DMS153 treated with DMSO at 0.1 percent for 48 hours (cell line): Measurements from ENCODE around the gene PLXNA4.
"Not testable (repeated sequence)": the region's sequence is repeated elsewhere in the genome, so short reads cannot be mapped to it uniquely, and the experiment has no call there.

Experiments
- DNase-seq: peaks from one replicate; lab custom pipeline; 2025; ENCODE audit not compliant: unreplicated experiment; lab: John Stamatoyannopoulos, UW

Gene PLXNA4

DNA sequence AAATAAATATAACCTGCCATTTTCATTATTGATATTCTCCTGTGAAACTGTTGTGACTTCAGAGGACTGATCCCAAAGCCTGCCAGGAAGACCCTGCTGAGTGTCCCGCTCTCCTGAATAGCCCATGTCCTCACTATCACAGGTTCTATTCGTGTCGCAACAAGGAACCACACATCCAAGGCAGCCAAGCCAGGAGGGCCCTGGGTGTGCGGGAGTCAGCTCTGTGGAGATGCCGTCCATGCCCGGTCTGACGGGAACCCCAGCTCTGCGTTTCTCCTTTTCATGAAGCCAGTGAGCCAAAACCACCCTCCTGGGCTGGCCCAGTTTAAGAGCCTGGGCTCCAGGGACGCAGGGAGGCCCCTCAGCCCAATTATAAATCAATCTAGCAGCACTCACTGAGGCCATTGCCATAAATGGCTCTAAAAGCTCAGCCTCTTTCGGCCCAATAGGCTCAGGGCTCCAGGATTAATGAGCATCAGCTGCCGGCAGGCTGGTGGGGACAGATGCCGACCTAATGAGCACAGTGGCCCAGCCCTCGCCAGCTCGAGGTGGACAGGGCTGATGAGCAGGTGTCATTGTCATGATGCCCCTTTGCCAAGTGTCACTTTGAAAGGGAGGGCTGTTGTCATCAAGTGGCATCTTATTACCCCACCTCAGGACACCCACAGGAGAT is 177.9 kb downstream of the PLXNA4 start:
- DNase-seq, result no peak

DNA sequence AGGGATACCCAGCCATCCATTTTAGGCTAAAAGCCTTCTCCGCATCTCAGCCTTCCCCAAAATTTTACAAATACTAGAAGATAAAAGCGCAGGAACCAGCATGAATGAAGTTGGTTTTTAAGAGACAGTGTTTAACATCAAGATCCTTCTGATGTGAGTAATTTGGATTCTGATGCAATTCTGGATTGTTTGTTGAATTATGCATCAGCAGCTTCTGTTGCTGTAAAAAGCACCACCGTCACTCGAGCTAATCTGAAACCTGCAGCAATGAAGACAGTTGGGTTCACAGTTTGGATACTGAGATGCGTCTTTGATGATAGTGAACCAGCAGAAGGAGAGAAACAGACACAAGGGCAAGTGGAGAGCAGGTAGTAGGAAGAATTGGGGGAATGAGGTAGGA is 179.2 kb downstream of the PLXNA4 start:
- DNase-seq, result no peak

DNA sequence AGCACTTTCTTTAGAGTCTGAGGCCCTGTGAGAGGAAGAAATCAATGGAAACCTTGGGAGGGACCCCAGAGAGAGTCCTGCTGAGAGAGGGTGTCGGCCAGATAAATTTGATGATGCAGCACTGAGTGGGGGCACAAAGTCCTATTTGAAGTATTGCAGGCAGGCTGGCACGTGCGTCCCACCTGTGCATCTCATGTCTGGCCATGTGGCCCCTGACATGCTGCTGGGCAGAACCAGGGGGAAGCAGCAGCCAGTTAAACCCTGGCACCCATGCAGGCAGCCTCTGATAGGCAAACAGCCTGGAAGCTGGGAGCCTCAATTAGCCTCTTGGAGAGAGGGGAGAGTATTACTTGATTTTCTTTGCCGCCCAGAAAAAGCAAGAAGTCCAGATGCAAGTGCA is 180.9 kb downstream of the PLXNA4 start:
- no peak for DNase-seq

DNA sequence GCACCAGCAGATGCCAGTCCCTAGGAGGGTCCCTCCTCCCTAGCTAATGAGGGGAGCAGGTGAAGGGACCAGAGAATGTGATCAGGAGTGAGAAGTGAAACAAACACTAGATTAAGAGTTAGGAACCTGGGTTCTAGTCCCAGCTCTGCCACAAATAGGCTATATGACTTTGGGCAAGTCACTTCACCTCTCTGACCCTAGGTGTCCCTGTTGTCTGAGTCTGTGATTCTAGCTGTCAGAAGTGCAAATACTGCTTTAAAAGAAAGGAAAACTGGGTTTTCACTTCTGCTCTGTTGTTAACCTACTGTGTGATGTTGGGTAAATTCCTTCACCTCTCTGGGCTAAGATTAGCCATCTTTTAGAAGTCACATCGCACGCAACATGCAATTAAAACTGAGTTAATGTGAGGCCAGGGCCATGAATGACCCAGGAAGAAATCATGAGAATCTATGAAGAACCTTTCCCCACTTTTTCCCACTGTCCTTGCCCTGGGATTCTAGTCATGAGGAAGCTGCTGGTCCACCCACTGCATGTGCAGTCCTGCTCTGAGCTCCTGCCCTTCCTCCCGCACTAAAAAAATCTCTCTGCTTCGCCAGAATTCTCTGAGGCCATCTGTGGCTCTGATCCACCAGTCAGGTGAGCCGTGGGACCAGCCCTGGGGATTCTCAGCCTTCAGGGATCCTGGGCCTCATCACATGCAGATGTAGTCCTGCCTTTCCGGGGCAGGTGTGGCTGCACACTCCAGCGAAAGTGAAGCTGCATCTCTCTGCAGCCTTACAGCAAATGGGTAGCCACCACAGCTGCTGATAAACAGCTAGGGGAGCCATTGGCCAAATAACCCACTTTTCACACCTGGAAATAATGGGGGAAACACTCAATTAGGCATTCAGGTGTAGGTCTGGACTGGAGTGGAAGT is 181.7 kb downstream of the PLXNA4 start:
- no peak for DNase-seq

GRCh38 chr7:132393789-132394261 is 182.4 kb downstream of the PLXNA4 start:
- no peak for DNase-seq

- no peak for DNase-seq
These were observed 183.6 kb downstream of the PLXNA4 start for GRCh38 chr7:132392713-132393112.

DNA sequence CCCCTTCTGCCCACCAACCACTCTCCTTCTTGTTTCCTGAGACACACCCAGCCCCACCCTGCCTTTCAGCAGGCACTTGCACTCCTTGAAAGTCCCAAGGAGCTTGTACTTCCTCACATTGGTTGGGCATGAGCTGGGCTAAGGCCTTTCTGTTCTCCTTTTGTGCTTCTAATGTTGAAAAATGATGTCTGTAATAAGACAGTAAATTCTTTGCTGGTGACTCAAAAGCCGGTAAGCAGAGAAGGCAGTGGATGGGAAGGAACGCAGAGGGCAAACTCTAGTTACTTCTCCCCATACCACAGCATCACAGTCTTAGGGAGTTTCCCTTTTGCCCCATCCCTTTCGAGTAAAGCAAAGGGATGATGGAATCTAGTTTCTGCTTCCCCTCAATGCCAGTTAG is 185.6 kb downstream of the PLXNA4 start:
- no peak for DNase-seq

- not testable (repeated sequence) for DNase-seq
These were observed 186.2 kb downstream of the PLXNA4 start for GRCh38 chr7:132390049-132390448.

DNA sequence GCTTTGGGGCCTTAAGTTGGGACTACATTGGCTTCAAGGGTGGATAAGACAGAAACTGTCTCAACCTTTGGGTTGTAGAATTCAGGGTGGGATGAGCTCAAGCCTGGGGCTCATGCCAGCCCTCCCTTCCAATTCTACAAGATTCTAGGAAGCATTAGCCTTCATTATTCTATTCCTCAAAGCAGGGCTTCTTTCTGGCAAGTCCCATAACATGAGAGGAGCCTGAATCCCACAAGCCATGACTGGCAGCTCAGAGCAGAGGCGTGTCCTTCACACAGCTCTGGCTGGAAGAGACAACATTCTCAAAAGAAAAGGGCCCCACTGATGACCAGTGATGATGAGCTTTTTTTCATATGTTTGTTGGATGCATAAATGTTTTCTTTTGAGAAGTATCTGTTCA is 187.6 kb downstream of the PLXNA4 start:
- DNase-seq, result no peak

DNA sequence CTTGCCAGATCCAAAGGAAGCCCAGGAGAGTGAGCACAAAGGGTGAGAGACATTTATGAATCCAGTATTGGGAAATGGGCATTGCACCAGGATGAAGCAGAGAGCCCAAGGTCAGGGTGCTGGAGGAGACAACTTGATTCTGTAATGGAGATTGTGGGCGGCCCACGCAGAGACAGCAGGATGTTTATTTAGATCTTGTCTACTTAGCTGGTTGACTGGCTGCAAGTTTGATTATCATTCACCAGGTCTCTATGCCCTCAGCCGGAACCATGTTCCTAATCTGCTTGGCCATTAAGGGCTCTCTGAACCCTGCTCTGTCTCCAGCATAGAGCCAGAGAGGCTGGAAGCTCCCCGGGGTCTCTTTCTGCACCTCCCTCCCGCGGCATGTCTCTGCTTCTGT is 188.7 kb downstream of the PLXNA4 start:
- no peak for DNase-seq

DNA sequence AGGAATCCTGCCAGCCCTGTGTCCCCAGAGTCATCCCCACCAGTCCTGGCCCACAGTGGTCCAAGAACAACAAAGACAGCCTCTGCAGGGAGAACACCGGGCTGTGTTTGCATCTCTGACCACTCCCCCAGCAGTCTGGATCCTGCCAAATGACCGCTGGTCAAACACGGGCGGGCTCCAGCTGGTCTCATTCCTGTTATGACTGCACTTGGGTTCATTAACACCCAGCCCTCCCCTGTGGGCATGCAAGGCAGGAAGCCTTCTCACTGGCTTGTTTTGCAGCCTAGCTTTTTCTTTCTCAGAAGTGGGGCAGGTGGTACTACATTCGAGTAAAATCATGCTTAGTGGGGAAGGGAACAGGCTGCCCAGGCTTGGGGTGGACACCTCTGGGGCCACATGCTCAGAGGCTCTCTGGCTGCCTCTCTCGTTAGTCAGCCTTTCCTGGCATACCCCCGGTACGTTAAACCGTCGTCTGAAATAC is 190.0 kb downstream of the PLXNA4 start:
- peak; percentile 8 for DNase-seq

DNA sequence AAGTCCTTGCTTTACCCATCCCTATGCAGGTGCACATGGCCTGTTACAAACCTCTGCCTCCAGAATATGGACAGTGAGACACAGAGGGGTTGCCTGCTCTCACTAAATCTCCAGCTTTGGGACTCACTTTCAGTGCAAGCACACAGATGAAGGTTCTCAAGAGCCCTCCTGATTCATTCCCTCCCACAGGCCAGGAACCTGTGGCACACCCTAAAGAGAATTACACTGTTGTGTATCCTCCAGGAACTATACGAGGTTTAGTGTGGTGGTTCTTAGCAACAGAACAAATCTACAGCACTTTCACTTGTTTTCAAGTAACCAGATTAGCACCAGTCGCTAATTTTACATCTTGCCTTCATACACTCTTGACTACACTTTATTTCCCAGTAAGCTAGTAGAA is 192.3 kb downstream of the PLXNA4 start:
- no peak for DNase-seq

DNA sequence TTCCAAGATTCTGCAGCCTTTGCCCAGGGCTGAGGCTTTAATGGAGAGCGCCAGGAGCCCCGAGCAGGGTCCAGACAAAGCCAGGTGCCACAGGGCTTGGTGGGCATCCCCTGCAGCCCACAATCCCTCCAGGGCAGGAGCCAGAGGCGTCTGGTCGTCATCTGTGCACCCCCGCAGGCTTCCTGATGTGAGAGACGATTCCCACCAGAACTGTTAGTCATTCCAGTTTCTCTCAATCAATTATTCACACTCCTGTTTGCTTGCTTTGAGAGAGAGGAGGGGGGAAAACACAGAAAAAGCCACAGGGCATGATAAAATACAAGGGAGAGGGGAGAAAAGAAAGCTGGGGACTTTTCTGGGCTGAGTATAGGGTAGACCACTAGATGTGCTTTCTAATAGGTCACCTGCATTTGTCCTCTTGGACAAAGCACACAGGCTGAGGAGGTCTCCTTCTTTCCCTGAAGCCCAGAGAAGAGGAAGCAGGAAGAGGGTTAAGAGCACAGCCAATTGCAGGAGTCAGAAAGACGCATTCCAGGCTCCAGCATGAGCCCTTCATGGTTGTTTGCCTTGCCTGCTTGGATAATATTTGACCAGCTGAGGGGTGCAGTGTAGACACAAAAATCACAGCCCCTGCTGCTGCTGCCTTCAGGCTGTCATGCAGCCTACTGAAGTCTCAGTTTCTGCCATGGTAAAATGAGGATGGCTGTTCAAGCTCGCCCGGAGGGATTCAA is 194.4 kb downstream of the PLXNA4 start:
- DNase-seq, result peak; percentile 44

GRCh38 chr7:132380059-132380458 is 196.2 kb downstream of the PLXNA4 start:
- DNase-seq, result no peak

DNA sequence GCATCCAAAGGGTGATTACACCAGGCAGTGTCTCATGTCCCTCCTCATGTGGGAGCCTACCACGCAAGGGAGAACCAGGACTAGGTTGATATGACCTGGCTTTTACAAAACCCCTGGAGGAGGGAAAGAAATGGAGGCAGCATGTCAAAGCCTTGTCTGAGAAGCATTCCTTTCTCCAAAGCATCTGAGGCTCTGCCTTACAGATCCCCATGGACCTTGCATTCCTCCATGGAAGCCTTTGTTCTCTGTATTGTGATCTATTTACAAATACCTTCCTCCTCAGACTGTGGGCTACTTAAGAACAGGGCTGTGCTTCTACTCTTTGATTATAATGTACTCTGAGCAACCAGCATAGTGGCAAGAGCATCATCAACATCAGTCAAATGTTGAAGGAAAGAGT is 197.0 kb downstream of the PLXNA4 start:
- DNase-seq, result no peak

DNA sequence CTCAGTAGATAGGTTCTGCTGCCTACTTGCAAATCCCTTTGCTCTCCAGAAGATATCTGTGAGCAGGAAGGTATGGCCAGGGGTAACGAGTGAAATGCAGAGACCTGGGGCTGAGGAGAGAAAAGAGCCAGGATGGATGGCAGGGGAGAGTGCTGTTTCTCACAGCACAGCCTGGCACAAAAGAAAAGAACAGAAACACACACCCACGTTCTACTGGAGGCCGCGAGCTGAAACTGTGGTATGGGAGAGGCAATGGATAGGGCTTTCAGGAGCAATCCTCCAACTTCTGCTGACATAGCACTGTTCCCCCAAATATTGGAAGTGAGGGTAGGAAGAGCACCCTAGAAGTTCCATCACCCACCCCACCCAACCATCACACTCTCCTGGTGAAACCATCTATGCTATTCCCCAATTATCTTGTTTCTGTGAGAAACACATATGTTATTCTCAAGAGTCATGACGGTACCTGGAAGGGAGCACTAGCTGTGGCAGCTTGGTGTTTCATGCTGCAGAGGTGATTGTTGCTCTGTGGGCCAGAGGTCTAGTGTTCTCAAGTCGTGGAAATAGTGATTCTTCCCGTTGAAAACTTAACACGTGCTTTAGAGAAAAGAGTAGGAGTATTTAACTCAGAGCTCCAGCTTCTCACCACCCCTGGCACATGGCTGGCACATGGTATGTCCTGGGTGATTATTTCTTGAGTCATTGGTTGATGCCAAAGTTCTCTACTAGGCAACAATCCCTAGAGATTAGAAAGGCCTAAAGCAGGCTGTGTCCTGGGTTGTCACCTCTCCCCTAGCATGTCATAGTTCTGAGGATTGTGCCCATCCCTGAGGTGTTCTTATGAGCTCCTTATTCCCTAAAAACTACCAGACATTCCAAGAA is 198.3 kb downstream of the PLXNA4 start:
- no peak for DNase-seq

DNA sequence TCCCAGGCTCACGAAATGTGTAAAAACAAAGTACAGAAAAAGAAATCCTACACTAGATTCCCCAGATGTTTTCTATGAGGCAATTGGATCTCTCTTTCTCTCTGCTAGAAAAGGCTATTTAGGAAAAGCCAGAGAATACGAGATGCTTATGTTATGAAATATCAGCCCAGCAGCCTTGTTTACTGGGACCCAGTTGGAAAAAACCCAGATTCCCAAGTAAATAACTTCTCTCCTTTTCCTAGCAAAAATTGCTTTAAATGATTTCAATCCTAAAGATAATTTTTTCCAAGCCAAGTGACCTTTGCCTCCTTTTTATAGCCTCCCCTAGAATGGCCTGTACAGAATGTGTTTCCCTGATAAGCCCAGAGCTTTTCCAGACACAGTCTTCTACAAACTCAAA is 199.3 kb downstream of the PLXNA4 start:
- no peak for DNase-seq

GRCh38 chr7:132376361-132377013 is 199.8 kb downstream of the PLXNA4 start:
- no peak for DNase-seq

DNA sequence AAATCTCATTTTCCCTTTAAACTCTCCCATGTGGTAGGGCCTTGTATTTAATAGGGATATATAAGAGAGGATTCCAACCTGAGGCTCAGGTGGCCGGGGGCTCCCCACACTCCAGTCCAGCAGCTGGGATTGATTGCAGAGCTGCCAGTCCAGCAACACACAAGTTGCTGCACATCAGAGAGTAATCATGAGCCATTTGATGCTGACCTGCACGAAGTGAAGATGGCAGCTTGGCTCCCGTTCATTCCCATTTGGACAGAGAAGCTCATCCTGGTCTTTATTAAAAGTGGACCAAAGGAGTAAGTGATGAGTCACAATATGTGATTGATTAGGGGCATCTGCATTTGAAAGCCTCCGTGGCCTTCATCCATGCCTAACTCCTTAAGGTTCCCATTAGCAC is 202.4 kb downstream of the PLXNA4 start:
- no peak for DNase-seq

- no peak for DNase-seq
These were observed 203.2 kb downstream of the PLXNA4 start for GRCh38 chr7:132373041-132373440.
